VCaP (cell line): ENCODE data around the gene LRRC27.

Experiments
- H3K27ac ChIP-seq: fragments of 450-650 bp; 2 replicates; pipeline ENCODE4 v1.5.1; 2017
- TF ChIP-seq, protein P1 (sequence below): fragments of 450-650 bp; conservative IDR thresholded peaks from 2 replicates; pipeline ENCODE4 v1.5.1; 2017; ENCODE audit warnings: mild to moderate bottlenecking, moderate library complexity

The LRRC27 gene

DNA sequence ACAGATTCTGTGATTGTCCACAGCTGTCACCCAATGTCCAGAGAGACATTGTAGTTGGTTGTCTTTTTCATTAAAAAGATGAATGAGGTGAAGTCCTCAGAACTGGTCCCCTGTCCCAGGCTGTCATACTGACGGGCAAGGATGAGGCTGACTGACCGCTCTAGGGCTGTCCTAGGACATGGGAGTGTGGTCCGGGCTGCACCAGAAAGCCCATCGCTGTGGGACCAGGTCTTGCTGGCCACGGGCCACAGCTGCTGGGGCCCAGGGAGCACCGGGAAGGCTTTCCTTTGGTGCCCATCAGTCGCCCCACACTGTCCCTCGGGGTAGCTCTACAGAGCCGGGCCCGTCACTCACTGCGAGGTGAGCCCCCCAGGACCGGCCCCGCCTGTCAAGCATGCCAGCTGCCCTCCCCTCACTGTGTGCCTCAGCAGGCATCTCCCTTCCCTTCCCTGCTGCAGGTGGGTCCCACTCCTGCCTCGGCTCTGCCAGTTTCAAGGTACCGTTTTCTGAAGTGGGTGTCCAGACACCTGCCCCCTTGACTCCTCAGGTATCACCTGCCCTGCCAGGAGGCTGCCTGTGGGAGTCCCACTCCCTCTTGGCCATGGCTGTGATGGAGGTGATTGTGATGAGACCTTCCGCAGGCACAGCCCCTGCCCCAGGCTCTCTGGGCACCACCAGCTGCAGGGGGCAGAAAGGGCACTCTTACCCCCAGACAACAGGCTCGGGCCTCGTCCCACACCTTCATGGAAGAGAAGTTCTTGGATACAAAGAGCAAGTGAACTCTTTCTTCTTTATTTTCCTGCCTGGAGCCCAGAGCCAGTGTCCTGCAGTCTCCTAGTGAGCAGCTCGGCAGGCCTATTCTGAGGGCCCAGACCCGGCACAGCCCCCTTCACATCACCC is 21.7 kb downstream of the LRRC27 start:
- TF ChIP-seq, protein P1, sequence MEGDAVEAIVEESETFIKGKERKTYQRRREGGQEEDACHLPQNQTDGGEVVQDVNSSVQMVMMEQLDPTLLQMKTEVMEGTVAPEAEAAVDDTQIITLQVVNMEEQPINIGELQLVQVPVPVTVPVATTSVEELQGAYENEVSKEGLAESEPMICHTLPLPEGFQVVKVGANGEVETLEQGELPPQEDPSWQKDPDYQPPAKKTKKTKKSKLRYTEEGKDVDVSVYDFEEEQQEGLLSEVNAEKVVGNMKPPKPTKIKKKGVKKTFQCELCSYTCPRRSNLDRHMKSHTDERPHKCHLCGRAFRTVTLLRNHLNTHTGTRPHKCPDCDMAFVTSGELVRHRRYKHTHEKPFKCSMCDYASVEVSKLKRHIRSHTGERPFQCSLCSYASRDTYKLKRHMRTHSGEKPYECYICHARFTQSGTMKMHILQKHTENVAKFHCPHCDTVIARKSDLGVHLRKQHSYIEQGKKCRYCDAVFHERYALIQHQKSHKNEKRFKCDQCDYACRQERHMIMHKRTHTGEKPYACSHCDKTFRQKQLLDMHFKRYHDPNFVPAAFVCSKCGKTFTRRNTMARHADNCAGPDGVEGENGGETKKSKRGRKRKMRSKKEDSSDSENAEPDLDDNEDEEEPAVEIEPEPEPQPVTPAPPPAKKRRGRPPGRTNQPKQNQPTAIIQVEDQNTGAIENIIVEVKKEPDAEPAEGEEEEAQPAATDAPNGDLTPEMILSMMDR: no peak
- no peak overlapping the region for H3K27ac ChIP-seq

DNA sequence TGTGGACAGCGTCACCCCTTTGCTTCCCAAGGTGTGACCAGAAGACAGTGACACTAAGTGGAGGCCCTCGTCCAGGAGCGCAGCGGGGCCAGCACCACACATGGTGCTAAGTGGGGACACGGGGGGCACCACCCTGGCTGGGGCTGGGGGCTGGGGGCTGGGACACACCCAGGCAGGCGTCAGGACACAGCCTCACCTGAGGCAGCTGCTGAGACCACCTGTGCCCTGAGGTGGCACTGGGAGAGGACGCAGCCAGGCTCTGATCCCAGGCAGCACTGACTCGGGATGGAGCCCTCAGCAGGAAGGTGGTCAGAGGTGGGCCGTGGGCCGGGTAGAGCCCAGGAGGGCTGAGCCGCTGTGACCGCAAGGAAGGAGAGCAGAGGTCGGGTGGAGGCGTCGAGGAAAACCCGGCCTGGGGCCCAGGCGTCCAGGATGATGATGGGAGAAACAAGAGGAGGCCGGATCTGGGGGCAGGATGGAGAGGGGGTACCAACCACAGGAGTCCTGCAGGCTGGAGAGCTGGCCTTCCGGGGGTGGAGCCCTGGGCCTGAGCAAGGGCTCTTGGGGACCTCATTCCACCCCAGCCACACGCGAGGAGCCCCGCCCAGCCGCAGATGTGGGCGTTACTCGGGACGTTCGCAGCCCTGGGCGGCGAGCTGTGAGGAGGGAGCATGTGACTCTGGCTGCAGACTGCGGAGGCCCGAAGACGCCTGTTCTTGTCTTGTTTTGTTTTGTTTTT is 22.5 kb downstream of the LRRC27 start:
- H3K27ac ChIP-seq: no peak overlapping the region
- TF ChIP-seq, protein P1: no peak

DNA sequence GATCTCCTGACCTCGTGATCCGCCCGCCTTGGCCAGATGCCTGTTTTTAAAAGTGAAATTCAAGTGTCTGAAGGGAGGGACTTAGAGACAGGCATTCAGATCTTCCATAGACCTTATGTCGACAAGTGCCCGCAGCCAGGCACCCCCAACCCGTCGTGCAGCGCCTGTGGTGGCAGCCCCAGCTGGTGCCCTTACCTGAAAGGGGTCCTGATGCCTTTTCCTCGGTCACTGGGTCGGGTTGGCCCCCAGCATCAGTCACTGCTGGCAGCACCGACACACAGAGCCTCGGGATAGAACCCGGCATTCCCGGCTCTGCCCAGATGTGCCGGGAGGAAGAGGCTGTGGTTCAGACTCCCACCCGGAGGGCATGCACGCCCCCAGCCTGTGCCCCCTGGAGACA is 23.3 kb downstream of the LRRC27 start:
- no peak overlapping the region for H3K27ac ChIP-seq
- TF ChIP-seq, protein P1: no peak

DNA sequence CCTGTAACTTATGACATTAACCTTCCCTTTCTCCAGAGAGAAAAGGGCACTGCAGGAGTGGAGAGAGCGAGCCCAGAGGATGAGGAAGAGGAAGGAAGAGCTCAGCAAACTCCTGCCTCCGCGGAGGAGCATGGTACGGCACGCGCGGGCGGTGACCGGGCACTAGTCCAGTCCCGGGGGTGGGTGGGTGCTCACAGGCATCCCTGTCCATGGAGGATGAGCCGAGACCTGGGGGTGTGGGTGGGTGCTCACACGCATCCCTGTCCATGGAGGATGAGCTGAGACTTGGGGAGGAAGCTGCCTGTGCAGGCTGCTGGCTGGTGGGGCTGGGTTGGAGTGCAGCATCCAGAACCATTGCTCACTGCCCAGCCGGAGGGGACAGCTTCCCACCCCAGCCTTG is 23.8 kb downstream of the LRRC27 start:
- H3K27ac ChIP-seq: no peak overlapping the region

DNA sequence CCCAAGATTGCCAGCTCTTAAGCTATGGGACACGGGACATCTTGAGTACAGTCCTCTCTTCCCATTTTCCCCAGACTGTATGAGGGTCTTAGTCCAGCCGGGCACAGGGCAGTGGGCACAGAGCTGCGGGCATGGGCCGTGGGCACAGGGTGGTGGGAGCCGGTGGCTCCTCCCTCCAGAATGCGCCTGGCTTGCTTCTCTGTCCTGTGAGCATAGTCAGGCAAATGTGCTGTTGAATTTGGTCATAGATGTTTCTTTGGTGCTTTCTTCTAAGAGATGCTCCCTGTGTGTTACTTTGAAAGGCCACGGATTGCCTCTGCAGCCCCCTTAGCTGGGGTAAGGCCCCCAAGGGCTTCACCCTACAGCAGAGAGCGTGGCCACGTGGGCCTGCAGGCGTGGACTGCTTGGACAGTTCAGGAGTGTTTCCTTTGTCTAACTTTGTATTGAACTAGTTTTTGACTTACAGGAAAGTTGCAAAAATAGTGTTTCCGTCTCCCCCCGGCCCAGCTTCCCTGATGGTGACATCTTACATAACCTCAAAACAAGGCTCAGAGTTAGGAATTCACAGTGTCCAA is 24.7 kb downstream of the LRRC27 start:
- H3K27ac ChIP-seq: no peak overlapping the region
- TF ChIP-seq, protein P1: no peak

More for the DNA sequence above, 23.8 kb downstream of the LRRC27 start:
- TF ChIP-seq, protein P1: no peak

DNA sequence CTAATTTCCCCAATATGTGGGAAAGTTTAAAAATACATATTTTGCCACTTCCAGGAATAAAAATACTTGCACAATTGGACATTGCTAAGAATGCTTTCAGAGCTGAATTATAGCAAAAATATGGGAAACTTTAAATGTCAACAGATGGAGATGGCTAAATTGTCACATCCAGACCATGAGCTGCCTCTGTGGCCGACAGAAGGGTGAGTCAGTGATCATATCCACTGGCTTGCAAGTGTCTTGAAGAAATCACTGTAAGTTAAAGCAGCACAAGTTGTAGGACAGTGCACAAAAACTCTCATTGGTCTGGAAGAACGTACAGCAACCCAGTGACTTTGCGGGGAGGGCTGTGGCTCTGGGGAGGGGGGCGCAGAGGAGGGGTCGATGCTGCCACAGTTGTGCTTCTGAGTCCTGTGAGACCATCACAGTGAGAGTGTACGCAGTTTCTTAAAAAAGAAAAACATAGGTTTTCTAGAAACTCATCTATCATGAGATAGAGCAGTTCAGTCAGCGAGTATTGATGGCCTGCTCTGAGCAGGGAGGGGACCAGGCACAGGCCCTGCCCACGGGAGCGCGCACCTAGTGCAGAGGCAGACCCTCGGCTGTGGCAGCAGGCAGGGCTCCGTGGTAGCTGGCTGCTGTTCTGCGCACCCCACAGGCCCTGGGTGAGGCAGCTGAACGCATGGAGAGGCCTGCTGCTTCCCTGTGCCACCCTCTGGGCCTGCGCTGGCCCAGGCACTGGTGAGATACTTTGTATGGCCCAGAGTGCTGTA is 25.5 kb downstream of the LRRC27 start:
- TF ChIP-seq, protein P1: no peak
- no peak overlapping the region for H3K27ac ChIP-seq
